Left renal pelvis (tissue), 4 donors: ENCODE results near the gene TNIP3. TPM values are rescaled to one million over a fixed set of nuclear protein-coding genes. Genes with fewer than 3 reads are reported as not detected.

Experiments
- DNase-seq, 4 donors: peaks; one replicate each; pipeline ENCODE4 v3.0.0-alpha.2; 2013; ENCODE audit warnings: low read depth in 4 of 4, low spot score in 3 of 4
- polyA plus RNA-seq, 4 donors: library from polyadenylated mRNA; unstranded; fragments of 120-200 nt; gene quantifications; one replicate each; pipeline ENCODE4 v1.2.1, GENCODE V29; 2013; ENCODE audit not compliant: insufficient read length in 4 of 4

TNIP3 gene
- polyA plus RNA-seq, 4 donors = 0.18 to 1.9 (median 1.6) TPM

DNA sequence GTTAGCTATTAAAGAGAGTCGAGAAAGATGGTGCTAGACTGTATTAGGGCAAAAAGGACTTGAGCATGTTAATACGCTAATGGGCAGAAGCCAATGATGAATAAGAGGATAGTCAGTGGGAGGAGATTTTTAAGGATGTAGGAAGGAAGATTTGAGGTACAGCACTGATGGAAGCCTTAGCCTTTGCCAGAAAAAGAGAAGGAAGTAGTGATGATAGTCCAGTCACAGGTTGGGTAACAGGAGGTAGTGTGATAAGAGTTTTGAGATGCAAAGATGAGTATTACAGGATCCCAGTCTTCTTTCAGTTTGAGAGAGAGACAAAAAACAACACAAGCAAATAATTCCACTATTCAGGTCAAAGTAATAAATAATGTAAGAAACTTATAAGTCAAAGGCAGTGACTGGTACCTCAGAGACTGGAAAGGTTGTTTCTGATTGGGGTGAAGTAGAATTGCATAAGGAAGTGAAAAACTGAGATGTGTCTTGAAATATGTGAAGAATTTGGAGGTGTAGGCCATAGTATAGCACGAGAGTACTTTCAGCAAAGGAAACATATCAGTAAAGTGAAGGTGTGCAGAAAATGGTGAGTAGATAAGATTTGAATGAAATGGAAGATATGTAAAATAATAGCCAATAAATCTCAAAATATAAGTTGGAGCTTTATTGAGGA lies 69.7 kb downstream of the TNIP3 start:
- DNase-seq = no peak

GRCh38 chr4:121093261-121093660 lies 70.9 kb downstream of the TNIP3 start:
- DNase-seq = no peak

- DNase-seq = no peak
Observed at GRCh38 chr4:121091941-121092340, 72.2 kb downstream of the TNIP3 start.

DNA sequence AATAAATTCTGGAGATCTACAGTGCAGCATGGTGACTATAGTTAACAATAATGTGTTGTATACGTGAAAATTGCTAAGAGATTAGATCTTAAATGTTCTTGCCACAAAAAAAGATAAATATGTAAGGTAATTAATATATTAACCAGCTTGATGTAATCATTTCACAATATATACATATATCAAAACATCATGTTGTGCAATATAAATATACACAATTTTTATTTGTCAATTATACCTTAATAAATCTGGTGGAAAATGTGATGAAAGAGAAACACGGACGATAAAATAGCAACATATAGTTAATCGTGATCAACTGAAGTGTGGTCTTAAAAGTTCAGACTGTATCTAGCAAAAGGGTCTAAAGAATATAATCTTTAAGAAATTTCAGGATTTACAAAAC lies 75.3 kb downstream of the TNIP3 start:
- DNase-seq = no peak

Other genes with a start within 250 kb of the TNIP3 start
- 10 to 100 TPM; 14.5 to 38.4 (median 18.4) TPM for gene PRDM5, start 241.6 kb downstream of the TNIP3 start, polyA plus RNA-seq
- 100 to 1,000 TPM in 1 of 4 donors, 10 to 100 TPM in 3; 63.2 to 326 (median 74.2) TPM for gene NDNF, start 91.8 kb downstream of the TNIP3 start, polyA plus RNA-seq
- 1 to 10 TPM in 3 of 4 donors, under 1 TPM in 1; 0.50 to 2.3 (median 1.4) TPM for gene QRFPR, start 216.7 kb upstream of the TNIP3 start, polyA plus RNA-seq